Activated gamma-delta T cell (primary cell): ENCODE data around the gene MAPRE3.
A peak's percentile ranks its signal among the peaks of the same experiment; 100 is the strongest.

Experiments used
- DNase-seq: peaks from one replicate; lab custom pipeline; 2025; lab: John Stamatoyannopoulos, UW

Gene MAPRE3

GRCh38 chr2:27041752-27042151 lies 71.3 kb downstream of the MAPRE3 start:
- DNase-seq, result no peak

- no peak for DNase-seq
Measured at GRCh38 chr2:27042159-27042661, 71.8 kb downstream of the MAPRE3 start.

DNA sequence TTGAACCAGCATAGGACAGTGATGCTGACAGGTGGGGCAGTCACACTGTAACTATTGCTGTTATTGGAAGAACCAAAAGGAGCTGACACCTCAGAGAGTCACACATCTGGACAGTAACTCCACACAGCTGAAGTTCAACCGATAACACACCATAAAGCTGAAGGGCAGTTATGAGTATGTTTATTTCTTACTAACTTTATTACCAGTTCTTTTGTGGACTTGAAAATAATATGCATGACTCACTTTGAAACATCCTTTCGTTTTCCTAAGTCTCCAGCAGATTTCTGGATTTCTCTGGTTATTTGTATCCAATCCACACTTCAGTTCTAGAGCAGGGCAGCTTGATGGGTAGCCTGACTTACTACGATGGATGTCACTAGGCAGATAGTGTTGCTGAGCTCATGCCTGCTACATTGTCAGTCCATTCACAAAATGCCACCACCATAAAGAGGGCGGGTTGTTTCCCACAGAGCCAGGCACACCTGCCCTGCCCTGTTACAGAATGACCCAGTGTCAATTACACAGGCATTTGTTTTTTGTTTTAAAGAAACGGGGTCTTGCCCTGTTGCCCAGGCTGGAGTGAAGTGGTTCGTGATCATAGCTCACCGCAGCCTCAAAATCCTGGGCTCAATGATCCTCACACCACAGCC lies 72.7 kb downstream of the MAPRE3 start:
- no peak for DNase-seq

DNA sequence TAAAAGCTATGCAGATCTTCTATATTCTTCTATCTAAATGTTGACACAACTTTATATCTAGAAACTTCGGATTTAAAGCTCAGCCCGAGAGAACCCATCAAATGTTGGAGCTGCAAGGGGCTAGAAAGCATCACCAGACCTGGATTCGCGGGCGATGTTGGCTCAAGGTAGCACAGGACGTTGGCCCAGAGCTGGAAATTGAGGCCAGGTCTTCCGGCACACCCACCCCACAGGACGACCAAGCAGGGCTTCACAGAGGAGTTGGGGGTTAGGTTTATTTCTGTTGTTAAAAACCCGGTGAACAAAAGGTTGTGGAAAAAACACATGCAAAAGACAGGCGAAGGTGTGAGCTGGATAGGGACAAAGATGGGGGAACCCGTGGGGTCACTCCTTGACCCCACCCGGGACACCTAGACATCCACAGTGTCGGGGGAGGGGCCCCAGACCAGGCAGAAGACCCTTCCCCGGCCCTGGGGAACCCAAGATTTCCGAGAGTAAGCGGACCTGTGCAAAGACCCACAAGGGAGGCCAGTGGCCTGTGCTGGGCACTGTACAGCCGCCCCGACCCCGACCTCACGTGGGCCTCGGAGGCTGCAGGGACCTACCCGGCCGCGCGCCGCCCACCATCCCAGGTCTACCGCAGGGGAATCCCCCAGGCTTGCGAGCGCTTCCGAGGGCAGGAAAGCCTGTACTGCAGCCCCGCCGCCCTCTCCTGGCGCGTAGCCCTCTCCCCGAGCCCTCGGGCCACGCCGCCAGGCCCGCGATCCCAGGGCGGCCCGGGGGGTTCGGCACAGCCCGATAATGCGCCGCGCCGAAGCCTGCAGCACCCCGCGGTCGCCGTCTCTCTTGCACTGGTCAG lies 79.2 kb downstream of the MAPRE3 start:
- DNase-seq, result peak; percentile 62

DNA sequence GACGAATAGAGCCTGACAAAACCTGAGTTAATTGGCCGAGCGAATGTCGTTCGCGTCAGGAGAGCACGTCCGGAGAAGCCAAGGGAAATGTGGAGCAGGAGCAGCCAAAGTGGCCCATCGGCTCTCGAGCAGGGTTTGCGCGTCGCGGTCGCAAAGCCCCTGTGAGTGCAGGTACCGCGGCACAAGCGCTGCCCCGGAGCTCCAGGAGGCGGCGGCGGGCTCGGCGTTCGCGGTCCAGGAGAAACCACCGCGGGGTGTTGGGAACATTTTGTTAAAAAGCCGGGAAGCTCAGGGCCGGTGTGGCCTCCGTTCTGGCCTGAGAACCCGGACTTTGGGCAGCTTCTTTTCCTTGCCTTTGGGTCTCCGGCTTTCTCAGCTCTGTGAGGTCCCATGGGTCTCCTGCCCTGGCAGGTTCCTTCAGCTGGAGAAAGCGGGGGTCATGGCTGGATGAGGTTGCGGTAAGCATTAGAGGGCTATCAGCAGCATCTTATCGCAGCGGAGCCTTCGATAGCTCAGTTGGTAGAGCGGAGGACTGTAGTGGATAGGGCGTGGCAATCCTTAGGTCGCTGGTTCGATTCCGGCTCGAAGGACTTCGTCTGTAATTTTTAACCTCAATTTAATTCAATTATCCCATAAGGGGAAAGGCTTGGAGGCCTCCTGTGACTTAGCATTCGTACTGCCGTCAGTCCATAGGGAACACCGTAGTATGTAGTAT lies 80.0 kb downstream of the MAPRE3 start:
- DNase-seq, result peak; percentile 41

DNA sequence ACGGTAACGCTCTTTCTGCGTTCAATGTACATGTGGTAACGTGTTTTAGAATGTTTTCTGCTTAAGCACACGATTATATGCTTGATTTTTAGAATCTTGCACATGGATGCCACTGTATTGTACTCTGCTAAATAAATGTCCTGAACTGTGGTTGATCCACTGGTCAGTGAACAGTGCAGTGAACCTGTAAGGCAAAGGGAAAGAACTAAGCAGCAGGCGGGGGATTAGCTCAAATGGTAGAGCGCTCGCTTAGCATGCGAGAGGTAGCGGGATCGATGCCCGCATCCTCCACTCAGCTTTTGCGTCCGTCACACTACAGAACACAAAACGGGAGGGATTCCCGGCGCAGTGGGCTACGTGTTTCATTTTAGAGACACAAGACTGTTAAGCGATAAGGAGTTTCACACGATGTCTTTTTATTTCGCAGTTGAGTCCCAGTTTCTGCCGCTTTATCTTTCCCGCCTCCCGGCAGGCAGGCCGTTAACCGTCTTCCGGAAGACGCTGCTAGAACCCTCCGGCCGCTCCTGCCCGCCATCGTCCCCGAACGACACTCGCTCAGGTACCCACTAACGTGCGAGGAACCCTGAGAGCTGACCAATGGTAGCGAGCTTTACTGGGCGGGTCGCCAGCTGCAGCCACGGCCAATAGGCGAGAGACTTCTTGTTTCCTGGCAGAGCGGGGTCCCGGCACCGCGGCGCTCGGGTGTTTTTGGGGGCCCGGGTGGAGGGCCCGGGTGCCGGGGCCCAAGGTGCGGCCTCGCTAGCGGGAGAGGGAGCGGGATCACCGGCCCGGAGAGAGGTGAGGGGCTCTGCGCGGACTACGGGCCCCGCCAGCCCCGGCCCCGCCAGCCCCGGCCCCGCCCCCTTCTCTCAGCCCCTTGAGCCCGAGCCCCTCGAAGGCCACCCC lies 80.8 kb downstream of the MAPRE3 start, which contains the start of gene AGBL5:
Gene AGBL5, plus strand, starts transcription at position 673 of the 906 bp plus-strand sequence. CDS start 1,291 bp downstream, outside the sequence.
- peak; percentile 81 for DNase-seq

- DNase-seq, result no peak
Measured at GRCh38 chr2:27051902-27052645, 81.6 kb downstream of the MAPRE3 start.

- no peak for DNase-seq
Measured at GRCh38 chr2:27053321-27053720, 82.9 kb downstream of the MAPRE3 start.

DNA sequence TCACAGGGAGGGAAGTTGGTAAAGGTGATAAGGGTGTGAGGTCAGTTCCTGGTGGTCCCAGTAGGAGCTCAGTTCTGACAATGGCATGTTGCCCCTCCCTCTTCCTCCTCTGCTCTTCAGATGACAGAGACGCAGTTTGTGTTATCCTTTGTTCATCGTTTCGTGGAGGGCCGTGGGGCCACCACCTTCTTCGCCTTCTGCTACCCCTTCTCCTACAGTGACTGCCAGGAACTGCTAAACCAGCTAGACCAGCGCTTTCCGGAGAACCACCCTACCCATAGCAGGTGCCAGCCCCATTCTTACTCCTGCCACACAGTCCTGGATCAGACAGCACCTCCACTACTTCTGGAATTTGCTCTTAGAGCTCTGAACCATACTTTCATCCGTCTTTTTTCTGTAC lies 83.3 kb downstream of the MAPRE3 start:
- no peak for DNase-seq

GRCh38 chr2:27054721-27055120 lies 84.3 kb downstream of the MAPRE3 start:
- DNase-seq, result no peak

DNA sequence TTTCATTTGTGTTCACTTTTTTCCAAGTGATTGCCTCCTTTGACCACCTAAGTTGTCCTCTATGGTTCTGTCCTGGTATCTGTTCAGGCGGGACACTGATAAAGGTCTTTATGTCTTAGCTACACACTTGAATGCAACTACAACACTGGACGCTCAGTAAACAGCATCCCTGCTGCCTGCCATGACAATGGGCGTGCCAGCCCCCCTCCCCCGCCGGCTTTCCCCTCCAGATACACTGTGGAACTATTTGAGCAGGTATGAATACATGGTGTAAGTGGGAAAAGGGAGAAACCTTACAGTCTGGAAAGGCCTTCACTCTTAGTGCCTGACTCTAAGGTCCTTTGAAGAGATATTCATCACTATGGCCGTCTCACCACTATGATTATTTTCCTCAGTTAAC lies 86.7 kb downstream of the MAPRE3 start:
- DNase-seq, result no peak

GRCh38 chr2:27058210-27058609 lies 87.8 kb downstream of the MAPRE3 start:
- no peak for DNase-seq

DNA sequence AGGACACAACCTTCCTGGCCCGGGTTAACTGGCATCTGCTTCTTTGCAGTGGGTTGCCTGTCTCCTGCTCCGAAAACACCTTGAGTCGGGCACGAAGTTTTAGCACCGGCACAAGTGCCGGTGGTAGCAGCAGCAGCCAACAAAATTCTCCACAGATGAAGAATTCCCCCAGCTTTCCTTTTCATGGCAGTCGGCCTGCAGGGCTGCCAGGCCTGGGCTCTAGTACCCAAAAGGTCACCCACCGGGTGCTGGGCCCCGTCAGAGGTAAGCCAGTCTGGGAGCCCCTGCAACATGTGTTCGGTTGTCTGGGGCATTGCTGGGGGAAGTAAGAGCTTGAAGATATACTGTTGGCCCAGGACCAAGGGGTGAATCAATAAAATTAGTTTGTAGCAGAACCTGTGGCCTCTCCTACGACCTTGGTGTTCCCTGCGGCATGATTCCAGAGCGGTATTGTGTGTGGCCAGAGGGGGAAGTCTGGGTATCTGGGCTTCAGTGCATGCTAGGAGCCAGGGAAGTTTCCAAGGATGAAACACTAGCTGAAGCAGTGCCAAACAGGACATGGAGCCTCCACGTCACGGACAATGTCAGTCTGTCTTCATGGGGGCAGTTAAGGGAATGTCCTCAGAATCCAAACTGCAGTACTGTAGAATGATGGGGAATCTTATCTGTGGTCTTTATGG lies 88.8 kb downstream of the MAPRE3 start:
- no peak for DNase-seq

DNA sequence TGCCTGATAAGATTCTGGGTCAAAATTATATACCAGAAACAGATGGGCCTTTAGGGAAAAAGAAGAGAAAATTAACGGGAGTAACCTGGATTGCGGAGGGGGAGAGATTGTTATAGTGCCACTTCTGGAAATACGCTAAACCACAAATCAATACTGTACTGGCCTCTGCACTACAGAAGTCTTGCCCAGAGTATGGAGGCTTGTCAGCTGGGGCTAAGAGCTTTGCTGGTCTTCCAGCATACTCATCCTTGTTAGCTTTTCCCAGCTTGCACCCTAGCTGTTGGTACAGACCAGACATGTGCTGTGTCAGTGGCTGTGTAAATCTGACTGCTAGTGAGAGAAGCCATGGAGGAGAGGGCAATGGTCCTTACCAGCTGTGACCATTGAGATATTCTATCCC lies 89.9 kb downstream of the MAPRE3 start:
- no peak for DNase-seq

GRCh38 chr2:27065128-27065527 lies 94.7 kb downstream of the MAPRE3 start:
- no peak for DNase-seq

GRCh38 chr2:27067385-27067784 lies 96.9 kb downstream of the MAPRE3 start:
- no peak for DNase-seq

DNA sequence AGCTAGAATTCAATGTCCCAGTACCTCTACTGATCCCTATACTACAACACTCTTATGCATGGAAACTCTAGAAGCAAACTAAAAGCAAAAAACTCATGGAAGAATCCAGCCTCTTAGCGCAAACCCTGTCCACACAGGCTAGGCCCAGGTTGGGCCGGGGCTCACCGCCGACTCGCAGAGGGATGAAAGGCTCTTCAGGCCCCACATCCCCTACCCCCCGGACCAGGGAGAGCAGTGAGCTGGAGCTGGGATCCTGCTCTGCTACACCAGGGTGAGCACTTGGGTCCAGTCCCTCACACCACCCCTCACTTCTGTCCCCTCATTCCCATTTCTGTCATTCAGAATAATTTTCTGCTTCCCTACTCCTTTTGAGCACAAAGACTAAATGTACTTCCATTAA lies 99.0 kb downstream of the MAPRE3 start:
- DNase-seq, result no peak

- no peak for DNase-seq
Measured at GRCh38 chr2:27069961-27070618, 99.7 kb downstream of the MAPRE3 start.

DNA sequence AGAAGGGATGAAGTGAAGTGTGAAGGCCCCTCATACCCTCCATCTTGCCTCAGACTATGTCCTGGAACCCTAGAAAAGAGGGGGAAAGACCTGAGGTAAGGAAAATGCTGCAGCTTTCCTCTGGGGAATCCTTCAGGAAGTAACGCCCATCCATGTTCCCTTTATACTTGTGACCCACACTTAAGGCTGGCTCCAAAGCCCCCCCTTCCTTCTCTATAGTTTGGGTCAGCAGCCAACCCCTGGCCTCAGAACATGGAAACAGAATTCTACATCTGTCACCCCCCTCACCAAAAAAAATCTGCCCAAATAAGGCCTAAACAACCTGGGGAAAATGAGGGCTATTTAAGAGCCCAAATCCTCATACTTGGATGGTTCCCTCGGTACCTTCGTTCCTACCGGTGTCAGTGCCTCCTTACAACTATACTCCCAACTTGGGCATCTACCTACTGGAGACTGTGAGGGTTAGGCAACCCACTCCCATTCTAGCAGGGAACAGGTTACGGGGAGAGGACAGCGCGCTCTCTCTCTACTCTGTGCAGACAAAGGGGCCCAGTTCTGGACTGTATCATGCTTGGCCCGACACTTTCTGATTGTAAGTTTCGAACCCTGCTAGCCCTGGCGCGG lies 100.3 kb downstream of the MAPRE3 start:
- no peak for DNase-seq
